ENCODE data around the gene PRELP.
"Not testable (repeated sequence)": the region's sequence is repeated elsewhere in the genome, so short reads cannot be mapped to it uniquely, and the experiment has no call there.

Gene PRELP

GRCh38 chr1:203454986-203455471 is 20.6 kb upstream of the PRELP start:
- DNase-seq = no peak

GRCh38 chr1:203455706-203456105 is 19.9 kb upstream of the PRELP start:
- DNase-seq = no peak

DNA sequence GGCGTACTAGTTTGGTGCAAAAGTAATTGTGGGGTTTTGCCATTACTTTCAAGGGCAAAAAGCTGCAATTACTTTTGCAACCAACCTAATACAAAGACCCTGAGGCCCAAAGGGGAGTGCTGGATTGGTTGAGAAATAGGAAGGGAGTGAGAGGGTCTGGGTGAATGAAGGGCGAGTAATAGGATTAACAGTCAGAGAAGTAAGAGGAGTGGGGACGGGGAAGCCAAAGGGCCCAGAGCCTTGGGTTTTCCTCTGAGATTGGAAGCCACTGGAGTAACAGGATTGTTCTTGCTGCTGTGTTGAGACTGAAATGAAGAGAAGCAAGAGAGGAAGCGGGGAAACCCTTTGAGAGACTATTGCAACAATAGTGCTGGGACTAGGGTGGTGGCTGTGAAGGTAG is 19.0 kb upstream of the PRELP start:
- no peak for DNase-seq

DNA sequence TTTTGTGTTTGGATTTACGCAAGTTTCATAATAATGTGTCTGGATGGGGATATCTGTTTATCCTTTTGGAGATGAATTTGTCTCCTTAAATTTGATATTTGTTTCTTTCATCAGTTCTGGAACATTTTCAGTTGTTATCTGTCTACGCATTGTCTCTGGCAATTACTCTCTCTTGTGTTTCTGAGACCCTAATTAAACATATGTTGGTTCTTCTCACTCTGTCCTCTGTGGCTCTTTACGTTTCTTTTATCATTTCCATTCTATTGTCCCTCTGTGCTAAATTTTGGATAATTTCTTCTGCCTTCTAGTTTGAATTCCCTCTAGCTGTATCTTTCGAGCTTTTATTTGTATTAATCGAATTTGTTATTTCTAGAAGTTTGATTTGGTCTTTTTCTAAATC is 17.5 kb upstream of the PRELP start:
- no peak for DNase-seq

GRCh38 chr1:203459671-203460201 is 15.9 kb upstream of the PRELP start:
- DNase-seq = no peak

DNA sequence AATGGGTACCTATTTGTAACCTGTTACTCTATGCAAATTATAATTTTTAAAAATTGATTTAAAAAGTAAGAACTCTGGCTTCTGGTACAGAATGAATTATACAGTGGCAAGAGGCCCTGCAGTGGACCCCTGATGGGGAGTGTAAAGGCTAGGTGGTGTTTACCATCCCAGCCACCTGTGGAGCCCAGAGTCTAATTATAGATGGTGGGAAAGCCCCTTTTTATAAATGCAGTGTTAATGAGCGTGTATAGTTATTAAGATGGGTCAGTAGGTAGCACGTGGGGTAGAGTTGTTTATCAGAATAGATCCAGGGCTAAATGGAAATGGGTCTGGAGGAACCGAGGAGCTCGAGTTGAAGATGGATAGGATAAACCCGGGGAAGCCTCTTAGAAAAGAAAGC is 13.9 kb upstream of the PRELP start:
- DNase-seq = no peak

DNA sequence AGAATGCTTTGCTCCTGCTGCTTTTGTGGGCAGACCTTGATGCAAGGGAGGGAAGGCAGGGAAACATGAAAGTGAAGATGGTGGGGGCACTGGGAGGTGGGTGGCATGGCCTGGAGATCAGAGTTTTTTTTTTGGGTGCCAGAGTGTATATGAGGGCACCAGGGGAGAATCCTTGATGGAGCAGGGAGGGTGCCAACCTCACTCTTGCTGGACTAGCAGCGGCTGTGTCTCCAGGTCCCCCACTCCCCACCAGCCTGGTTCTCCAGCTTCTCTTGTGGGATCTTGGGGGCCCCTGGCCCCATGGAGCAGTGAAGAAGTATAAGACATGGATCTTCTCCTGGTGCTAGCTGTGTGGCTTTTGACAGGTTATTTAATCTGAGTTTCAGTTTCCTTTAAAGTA is 13.5 kb upstream of the PRELP start:
- DNase-seq = no peak

- no peak for DNase-seq
Observed at GRCh38 chr1:203462878-203463277, 12.7 kb upstream of the PRELP start.

- DNase-seq = no peak
Observed at GRCh38 chr1:203463469-203464062, 12.0 kb upstream of the PRELP start.

DNA sequence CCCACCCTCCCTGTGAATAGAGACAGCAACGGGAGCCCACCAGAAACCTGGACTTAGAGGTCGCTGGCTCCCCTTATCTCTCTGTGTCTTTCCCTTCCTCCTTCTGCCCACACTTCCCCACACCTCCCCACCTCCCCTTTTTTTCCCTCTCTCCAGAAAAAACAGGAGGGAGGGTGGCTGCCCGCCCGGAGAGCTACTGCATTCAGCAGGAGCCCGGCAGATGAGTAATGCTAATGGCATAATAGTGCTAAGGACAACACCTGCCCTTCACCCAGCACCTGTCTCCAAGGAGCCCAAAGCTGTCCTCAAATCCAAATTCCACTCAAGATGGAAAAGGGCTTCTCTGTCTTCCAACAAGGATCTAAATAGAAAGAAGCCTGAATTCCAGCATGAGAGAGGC is 11.4 kb upstream of the PRELP start:
- DNase-seq = no peak

- DNase-seq = no peak
Observed at GRCh38 chr1:203464743-203465142, 10.9 kb upstream of the PRELP start.

- no peak for DNase-seq
Observed at GRCh38 chr1:203465146-203465798, 10.3 kb upstream of the PRELP start.

GRCh38 chr1:203465948-203466347 is 9.7 kb upstream of the PRELP start:
- no peak for DNase-seq

DNA sequence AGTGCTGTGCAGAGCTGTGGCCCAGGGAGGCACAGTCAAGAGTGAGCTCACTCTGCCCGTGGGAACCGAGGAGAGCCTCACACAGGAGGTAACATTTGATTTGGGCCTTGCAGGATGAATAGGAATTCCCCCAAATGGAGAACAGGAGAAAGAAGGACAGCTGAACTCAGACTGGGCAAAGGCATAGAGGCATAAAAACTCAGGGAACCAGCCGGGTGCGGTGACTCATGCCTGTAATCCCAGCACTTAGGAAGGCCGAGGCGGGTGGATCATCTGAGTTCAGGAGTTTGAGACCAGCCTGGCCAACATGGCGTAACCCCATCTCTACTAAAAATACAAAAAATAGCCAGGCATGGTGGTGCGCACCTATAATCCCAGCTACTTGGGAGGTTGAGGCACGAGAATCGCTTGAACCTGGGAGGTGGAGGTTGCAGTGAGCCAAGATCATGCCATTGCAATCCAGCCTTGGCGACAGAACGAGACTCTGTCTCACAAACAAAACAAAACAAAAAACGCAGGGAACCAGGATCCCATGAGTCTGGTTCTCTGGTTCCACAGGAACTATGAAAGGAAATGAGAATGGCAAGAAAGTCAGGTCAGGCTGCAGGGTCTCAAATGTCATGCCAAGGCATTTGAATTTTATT is 8.6 kb upstream of the PRELP start:
- not testable (repeated sequence) for DNase-seq

- DNase-seq = no peak
Observed at GRCh38 chr1:203467550-203467921, 8.1 kb upstream of the PRELP start.

- DNase-seq = no peak
Observed at GRCh38 chr1:203468326-203468725, 7.3 kb upstream of the PRELP start.

DNA sequence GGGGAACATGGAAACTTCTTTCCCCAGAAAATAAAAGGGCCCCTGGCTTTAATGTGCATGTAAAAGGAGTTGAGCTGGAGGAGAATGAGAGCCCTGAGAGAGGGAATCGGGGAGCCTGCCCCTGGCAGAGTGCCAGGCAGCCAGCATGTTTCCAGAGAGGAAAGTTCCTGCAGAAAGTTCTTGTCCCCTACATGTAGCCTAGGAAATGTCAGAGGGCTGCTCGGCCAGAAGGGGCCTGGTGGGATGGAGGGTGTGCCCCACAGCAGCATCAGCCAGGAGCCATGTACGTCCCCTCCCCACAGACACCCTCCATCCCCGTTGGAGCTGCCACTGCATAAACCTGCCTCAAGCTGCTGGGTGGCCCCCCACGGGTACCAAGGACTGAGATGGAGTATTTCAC is 5.4 kb upstream of the PRELP start:
- DNase-seq = no peak

GRCh38 chr1:203471841-203472240 is 3.8 kb upstream of the PRELP start:
- DNase-seq = no peak

DNA sequence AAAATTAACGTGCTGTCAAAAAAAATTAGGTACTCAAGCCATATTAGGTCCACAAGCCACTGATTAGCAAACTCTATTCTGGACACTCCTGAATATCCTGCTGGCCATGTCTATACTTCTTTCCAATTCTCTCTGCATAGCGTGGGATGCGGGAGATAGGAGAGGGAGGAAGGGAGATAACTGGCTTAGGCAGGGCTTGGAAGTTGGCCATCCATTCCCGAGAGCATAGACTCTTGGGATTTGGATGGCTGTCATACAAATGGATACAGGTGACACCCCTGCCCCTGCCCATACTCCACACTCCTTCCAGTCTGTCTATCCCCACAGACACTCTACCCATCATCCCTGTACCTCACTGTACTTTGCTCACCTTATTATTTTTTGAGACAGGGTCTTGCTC is 2.3 kb upstream of the PRELP start:
- no peak for DNase-seq

- DNase-seq = no peak
Observed at GRCh38 chr1:203473781-203474305, 1.8 kb upstream of the PRELP start.

DNA sequence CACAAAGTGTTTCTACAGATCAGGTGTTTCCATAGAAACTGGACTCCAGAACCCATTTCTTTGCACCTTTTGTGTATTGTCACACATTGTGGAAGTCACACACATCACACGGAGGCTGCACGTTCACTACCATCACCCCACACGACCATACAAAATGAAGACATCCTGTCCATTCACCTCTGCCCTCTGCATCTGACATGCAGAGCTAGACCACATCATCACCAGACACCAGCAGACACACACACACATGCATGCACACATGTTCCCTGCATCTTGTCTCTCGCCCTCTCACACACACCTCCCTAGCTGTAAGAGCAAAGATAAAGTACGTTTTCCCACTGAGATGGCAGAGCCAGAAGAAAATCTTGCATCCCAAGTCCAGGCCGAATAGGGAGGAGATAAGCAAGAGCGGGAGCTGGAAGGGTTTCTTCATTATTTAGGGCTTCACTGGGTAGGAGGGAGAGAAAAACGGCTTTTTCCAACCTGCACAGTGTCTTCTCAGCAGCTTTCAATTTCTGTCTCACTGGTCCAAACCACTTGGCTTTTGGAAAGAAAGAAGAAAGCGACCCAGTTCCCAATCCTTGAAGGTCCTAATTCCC is 709 bp downstream of the PRELP start:
- no peak for DNase-seq

DNA sequence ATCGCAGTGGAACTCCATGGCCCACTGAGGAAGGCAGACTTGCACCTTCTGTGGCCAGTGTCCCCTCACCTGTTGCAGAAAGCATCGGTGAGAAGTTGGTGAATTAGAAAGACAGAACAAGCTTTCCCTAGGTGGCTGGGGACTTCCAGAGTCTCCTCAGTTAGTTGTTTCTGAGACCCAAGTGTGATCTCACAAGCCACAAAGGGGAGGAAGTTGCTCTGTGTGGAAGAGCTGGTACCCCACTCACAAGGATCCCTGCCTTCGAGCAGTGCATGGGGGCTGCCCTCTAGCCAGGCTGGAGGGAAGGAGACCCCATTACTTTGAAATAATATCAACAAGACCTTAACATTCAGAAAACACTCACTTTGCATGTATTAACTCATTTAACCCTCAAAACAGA is 2.1 kb downstream of the PRELP start:
- DNase-seq = no peak

DNA sequence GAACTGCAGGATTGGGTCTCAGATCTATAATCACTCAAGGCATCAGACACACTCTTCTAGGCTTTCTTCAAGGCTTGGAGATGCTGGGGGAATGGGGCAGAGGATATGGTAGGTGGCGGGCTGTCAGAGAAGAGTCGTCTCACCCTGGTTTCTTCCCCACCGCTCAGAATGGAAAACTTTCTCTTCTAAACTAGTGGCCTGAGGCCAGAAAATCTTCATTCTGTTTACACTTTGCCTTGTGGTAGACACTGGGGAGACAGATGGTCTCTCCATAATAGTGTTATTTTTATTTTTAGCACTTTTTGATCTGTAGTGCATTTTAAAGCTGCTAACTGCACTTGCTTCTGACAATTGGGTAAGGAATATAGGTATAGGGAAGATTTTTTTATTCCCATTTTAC is 2.6 kb downstream of the PRELP start:
- no peak for DNase-seq

- DNase-seq = no peak
Observed at GRCh38 chr1:203478986-203479385, 3.4 kb downstream of the PRELP start.
